Right forelimb (tissue), 1 donor: Measurements from ENCODE around the gene GPR78.

ENCODE experiments used
- DNase-seq: peaks from one replicate; pipeline ENCODE4 v3.0.0-alpha.2; 2018

The GPR78 gene

DNA sequence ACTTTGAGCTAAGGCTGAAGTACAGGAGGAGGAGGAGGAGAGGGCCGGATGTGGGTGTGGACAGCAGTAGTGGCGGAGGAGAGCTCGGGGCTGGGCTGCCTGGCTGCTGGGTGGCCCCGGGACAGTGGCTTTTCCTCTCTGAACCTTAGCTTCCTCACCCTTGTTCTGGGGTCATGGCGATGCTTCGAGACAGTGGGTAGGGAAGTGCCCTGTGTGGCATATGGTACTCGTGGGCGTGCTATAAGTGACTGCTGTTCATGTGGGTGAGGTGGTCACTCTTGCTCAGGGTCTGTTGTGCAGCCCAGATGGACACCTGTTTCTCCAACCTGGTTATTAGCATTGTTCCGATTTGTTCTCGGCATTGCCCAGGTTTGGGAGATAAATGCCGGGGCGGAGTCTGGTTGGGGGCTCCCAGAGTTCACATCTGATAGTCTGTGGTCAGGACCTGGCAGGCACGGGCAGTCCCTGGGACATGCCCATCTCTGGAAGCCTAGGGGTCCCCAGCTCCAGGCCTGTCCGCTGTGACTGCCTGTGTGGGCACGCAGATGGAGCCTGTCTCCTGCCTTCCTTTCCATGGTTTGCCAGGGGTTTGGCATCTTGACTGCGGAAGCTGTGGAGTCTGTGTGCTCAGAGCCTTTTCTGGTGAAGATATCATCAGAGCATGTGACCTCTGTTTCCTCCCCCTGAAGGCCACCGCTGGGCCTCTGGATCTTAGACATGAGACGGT lies 7.4 kb downstream of the GPR78 start:
- DNase-seq, result peak; percentile 40

DNA sequence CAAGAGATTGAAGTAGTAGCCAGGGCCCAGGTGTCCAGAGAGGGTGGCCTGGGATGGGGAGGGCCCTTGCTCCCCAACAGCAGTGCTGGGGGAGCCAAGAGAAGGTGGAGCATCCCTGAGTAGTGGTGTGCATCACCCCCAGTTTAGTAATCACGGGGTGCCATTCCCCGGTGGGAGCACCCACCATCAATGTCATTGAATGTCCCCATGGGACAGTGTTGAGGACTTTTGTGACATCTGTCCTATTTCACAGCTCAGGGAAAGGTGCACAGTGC lies 7.9 kb downstream of the GPR78 start:
- DNase-seq, result peak; percentile 15

DNA sequence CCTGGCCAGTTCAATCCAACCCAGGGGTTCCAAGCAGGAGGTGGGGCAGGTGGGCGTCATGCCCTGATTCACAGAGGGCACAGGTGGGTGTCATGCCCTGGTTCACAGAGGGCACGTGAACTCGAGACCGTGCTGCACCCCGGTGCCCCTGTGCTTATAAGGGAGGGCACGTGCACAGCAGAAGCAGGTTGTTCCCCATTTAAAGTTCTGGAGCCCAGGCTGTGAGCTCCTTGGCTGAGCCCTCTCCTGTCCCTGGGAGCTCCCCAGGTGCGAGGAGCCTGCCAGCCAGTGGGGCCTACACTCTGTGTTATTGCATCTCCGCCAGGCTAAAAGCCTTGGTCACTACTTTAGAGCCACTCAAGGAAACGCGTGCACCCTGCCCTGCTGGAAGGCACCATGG lies 9.1 kb downstream of the GPR78 start:
- DNase-seq, result no peak

DNA sequence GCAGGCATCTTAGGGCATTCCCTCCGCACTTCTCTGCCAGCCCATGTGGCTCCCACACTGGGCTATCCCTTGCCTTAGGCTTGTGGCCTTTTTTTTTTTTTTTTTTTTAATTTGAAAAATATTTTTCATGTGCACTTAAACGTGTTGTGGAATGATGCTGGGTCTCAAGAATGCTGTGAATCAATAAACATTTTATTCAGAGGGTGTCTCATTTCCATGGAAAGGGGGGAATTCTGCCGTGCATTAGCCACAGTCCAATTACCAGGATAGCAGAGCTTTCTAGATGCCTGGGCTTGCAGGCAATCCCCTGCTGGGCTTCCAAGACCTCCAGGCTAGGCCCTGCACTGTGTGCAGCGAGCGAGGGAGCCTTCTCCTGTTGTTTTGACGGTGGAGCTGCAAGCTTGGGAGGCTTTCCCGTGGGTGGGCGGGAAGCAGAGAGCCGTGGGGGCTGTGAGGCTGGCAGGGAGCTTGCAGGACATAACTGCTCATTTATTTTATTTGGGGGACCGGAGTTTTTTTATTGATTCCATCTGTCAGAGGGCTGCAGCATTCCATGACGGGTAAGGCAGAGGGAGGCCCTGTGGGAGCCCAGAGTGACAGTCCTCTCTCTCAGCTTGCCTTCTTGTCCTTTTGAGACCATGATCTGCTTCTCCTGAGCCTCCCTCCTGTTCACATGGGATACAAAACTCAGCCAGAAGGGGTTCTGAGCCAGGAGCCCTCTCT lies 9.8 kb downstream of the GPR78 start:
- DNase-seq, result no peak

DNA sequence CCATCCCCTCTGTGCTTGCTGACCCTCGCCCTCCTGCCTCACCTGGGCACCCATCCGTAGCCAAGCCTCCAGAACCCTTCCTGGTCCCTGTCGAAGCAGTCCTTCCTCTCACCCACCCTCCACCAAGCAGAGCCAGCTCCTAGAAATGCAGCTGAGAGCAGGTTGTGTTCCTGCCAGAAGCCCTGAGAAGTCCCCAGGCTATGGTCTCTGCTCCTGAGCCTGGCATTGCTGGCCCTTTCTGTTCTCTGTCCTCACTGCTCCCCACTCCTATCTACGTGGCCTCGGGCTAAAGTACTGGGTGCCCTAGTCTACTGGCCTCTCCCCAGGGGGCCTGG lies 10.3 kb downstream of the GPR78 start:
- no peak for DNase-seq

DNA sequence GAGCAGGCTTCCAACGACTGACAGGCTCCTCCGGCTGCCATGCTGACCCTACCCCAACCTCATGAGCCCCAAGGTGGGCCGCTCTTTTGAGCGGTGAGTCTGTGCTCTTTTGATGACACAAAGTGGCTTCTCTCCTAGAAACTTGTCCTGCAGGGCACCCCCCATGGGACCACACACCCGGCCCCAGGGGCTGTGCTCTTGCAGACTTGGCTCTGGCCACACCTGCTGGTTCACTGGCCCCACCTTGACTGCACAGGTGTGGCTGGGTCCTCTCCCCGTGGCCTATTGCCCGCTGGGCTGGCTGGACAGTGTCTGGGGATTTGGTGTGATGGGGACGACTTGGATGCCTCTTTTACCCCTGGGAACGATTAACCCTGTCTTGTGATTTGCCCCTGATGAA lies 10.9 kb downstream of the GPR78 start:
- DNase-seq, result no peak

DNA sequence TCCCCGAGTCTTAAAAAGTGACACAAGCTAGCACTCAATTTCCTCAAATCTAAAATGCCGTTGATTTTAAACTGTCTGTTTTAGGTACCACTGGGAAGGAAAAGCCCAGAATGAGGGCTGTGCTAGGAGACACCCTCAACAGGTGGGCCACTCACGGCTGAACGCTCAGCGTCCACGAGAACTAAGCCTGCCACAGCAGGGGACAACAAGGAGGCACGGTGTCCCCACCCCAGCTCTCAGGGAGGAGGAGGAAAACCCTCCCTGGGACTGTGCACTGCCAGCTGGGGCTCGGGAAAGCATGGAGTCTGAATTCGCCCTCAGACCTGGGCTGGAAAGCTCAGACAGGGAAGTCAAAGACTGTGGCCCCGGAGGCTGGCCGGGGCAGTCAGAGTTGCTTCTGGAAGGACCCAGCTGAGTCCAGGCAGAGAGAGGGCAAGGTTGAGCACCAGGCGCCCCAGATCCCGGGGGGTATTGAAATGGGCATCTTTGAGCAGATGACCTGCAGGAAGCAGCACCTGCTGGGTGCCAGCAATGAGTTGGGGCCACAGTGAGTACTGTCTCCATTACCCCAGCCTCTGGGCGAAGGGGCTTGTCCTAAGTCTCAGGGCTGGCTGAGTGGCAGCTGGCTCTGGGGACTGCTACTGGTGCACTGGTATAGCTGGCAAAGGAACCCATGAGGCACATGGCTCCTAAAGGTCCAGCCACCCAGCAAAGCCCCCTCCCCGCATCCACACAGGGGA lies 11.6 kb downstream of the GPR78 start:
- DNase-seq, result no peak

DNA sequence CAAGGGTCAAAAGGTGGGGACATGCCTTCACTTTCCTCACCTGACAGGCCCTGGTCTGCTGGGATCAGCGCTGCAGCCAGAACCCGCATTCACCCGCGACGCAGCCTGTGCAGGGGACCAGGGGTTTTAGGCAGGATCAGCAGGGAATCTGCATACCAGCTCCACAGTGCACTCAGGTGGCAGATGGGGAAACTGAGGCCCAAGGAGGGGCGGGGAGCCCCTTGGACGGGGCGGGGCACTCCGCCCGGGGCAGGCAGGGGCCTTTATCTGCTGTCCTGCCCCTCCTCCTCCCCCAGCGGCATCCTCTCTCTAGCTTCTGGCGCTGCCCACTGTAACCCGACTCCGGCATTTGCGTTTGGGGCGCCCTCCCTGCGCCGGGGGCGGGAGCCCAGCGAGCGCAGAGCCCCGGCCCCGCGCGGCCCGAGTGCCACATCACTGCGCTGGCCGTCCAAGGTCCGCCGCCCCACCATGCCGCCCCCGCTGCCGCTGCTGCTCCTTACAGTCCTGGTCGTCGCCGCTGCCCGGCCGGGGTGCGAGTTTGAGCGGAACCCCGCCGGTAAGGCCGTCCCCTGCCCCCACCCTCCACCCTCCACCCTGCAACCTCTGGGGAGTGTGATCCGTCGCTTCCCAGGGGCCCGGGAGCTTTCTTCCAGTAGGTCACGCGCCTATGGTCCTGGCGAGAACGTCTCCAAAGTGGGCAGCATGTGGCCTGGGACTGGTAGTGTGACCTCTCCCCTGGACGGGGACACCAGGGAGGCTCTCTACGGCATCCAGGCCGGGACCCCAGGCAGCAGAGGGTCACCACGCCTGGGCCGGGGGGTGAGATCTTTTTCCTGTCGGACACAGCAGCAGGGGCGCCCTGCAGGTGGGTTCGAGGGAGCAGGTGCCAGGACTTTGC lies 12.4 kb downstream of the GPR78 start, which contains the start of gene CPZ:
Gene CPZ, plus strand, starts transcription at position 400 of the 898 bp plus-strand sequence. Its CDS starts 69 bp downstream, at position 469.
- DNase-seq, result peak; percentile 71

DNA sequence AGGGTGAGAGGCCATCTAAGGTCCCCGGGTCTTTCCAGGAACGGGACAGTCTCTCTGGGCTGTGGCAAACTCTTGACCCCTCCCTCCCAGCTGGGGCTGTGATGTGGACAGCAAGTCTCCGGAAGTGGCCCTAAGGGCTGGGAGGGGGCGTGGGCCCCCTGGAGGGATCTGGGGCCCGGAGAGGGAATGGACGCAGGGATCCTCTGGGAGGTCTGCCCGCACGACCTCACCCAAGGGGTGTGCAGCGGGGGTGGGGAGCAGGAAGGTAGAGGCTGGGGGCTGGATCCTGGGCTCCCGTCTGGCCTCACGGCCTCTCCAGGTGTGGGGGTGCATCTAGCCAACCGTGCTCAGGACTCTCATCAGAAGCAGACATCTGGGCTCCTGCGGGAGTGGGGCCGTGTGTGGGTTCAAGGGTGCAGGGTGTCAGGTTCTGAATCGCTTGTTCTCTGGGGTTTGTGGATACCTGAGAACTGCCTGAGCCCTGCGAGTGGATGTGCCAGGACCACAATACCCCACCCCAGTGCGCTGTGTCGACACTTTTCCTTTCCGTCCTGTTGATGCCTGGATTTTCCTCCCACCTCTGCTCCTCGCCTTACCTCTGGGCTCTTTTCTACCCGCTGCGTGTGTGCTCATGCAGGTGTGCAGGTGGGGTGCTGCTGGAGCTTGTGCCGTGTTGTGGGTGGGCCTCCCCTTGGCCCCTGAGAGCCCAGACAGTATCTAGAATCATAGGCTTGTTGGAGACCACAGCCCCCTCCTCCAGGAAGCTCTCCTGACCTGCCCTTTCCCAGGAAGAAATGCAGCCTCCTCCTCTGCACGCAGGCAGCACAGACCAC lies 13.3 kb downstream of the GPR78 start:
- no peak for DNase-seq

DNA sequence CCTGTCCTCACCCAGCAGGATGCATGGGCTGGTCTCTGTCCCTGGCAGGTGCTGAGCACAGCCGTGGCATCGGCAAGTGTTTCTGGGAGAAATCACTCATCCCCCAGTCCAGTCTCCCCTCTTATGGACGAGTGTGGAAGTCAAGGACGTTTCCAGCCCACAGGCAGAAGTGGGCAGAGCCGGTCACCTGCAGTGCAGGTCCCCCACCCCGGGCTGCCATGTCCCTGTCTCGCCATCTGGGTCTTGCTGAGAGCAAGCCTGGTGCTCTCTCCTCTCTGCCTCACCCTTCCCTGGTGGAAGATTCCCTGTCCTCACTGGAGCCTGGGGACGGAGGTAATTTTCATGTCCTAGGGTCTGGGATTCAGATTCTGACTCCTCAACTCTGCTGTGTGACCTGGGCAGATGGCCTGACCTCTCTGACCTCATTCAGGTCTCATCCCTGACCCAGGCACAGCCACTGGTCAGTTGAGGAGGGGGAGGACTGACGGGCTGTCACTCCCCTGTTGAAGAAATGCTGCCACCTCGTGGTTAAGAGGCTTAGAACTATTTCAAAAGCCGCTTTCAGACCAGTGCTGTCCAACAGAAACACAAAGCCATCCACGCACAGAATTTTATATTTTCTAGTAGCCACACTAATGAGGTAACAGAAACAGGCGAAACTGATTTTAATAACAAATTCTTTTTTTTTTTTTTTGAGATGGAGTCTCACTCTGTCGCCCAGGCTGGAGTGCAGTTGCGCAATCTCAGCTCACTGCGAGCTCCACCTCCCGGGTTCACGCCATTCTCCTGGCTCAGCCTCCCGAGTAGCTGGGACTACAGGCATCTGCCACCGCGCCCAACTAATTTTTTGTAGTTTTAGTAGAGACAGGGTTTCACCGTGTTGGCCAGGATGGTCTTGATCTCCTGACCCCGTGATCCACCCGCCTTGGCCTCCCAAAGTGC lies 14.2 kb downstream of the GPR78 start:
- DNase-seq, result peak; percentile 69

DNA sequence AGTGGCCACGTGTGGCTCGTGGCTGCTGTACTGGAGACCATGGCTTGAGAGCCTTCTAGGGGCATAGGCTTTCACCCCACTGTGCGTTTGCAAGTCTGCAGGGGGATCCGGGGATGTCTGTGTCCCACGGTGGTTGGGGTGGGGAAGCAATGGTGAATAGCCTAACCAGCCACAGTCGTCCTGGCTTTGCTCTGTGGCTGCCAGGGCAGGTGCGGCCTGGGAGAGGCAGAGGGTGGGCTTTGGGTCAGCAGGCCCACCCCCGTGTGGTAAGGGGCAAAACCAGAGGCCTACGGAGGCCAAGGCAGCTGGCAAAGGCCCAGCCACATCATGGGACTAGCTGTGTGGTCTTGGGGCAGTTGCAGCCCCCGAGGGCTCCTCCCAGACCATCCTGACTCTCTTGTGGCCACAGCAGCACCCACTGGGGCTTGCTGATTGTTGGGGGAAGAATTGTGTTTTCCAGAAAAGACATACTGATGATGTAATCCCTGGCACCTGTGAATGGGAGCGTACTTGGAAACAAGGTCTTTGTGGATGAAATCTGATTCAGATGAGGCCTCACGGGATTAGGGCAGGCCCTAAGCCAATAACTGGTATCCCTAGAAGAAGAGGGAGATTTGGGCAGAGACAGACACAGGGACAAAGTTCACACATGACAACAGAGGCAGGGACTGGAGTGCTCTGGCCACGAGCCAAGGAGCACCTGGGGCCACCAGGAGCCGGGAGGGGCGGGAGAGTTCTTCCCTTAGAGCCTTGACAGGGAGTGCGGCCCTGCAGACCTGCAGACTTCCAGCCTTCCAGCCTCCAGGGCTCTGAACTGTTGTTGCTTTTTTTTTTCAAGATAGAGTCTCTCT lies 15.3 kb downstream of the GPR78 start:
- DNase-seq, result no peak

DNA sequence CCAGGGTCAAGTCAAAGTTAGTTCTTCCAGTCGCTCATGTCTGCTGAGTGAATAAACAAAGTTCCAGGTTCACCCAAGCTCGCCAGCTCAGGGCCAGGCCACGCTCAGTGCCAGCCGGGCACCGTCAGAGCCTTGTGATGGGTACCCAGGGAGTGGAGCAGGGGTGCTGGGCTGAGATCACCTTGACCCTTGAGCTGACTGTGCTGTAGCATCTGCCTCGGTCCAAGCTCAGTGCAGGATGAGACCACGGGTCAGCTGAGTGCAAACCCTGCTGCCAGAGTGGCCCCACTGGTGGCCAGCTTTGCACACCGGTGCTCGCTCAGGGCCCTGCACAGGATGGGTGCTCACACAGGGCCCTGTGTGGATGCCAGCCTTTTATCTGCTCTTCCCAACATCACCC lies 16.7 kb downstream of the GPR78 start:
- DNase-seq, result no peak

DNA sequence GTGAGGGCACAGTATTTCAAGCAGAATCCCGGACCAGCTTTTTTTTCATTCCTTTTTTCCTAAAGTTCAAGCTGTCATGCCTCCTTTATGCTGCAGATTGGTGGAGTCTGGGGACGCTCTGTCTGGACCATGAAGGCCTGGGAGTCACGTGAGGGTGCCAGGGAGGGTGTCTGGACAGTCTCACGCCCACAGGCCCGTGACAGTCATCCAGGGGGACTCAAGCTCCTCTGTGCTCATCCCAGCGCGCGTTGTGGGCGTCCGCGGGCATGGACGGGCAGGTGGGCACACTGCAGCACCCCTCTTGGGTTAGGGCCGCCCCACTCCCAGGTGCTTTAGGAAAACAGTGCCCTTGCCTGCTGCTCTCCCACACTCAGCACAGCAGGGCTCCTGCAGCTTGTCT lies 17.1 kb downstream of the GPR78 start:
- no peak for DNase-seq

DNA sequence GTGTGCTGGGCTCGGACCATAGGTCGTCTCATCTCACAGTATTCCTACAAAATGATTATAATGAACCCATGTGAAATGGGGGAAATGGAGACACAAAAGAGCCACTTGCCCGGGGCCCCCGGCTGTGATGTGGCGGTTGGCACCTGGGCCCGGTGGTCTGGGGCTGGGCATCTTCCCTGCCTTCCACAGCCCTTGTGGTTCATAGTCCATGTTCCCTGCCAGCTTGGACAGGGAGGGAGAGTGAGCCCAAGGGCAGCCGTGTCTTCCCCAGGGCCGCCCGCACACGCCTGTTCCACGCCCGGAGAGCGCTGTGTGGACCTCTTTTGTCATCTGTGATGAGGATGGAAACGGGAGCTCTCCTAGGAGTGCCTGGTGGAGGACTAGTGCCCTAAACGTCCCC lies 17.6 kb downstream of the GPR78 start:
- no peak for DNase-seq

DNA sequence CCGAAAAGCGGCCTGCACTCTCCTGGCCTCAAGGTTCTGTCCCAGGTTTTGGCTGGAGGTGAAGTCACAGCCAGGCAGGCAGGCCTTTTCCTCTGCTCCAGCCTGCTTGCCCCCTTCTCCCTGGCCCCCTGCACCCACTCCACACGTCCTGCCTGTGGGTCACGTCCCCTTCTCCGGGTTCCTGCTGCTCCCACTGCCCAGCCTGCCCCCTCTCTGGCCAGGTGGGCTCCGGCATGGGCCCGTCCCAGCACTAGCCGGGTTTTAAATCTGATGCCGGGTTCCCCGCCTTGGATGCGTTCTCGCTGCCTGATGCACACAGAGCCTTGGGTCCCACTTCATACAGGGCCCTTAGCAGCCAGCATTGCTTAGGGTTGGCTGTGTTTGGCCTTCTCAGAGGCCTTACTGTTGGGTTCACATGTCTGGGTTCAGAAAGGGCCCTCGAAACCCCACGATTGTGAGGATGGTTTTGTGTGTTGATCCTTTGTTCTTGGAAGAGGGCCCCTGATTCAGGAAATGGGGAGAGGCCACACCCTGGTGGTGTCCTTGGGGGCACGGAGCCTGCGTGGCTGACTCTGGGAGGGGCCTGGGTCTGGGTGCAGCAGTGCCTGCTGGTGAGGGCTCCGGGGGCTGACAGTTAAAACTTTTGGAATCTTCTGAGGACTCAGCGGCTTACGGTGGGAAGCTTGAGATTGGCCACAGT lies 18.3 kb downstream of the GPR78 start:
- no peak for DNase-seq

DNA sequence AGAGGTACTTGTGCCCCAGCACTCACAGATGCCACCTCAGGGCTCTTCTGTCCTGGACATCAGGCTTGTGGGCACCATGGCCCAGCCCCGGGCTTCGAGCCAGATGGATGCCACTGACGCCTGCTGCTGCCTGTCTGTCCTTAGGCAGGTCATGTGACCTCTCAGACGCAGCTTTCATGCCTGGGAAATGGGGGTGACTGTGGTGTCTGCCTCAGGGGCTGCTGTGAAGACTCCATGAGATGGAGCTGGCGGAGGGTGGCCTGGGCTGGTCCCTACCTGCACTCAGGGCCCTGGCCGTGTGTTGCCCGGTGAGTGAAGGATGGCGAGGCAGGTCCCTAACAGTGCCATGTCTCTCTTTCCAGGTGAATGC lies 18.9 kb downstream of the GPR78 start:
- no peak for DNase-seq

DNA sequence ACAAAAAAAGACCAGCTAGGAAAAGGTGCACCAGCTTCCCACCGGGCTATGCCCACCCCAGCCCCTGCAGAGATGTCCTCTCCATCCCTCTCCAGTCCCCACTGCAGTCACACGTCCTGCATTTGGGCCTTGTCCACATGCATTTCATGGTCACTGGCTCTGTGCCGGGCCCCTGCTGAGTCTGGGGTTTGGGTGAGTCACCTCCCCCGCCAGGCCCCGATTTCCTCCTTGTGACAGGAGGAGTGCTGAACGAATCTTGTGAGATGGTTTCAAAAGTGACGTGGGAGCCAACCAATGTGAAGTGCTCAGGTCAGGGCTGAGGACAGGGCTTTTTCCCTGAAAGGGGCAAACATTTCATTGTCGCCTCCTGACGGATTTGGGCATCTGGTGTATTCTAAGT lies 19.5 kb downstream of the GPR78 start:
- DNase-seq, result no peak

DNA sequence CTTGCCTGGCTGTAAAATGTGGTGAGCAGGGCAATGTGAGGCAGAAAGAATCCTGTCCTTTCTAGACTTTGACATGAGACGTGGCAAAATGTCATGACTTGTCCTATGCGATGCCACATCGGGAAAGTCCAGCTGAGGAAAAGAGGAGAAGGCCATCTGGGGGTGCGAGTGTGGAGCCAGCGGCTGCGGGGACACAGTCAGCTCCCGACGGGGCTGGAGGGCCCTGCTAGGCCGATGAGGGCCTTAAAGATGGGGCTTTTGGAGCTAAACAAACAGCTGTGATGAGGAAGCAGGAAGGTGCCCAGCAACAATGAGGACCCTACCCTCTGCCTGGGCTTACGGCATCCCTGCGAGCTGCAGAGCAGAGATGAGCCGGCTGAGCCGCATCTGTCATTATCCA lies 20.1 kb downstream of the GPR78 start:
- no peak for DNase-seq

DNA sequence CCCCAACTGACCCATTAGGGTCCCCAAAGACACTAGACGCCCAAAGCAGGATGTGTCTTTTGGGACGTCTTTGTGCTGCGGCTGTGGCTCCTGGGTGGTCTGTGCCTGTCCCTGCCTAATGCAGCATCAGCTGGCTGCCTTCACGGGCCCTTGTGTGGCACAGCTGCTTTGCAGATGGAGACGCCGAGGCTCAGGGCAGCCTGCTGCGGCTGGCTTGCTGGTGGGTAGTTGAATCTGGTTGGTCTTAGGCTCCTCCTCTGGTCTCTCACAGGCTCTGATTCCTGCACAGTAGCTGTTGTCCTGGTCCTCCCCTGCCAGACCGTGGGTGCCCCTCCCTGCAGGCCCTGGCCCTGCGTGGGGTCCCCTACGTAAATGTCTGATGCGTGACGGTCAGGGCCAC lies 20.5 kb downstream of the GPR78 start:
- peak; percentile 62 for DNase-seq

DNA sequence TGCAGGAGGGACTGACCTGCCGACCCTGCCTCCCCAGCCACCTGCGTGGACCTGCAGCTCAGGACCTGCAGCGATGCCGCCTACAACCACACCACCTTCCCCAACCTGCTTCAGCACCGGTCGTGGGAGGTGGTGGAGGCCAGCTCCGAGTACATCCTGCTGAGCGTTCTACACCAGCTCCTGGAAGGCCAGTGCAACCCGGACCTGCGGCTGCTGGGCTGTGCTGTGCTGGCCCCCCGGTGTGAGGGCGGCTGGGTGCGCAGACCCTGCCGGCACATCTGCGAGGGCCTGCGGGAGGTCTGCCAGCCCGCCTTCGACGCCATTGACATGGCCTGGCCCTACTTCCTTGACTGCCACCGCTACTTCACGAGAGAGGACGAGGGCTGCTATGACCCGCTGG lies 20.9 kb downstream of the GPR78 start:
- no peak for DNase-seq
